Peyer's patch (tissue), 4 donors: ENCODE data around the gene ONECUT3. TPM values are rescaled to one million over a fixed set of nuclear protein-coding genes. Genes with fewer than 3 reads are reported as not detected.

ENCODE experiments used
- DNase-seq, 3 donors: peaks; one replicate each; pipeline ENCODE4 v3.0.0-alpha.2; 2017 to 2019
- H3K27ac ChIP-seq, 4 donors: fragments of 200-600 bp; sonication (generic); one replicate each; pipeline ENCODE4 v1.5.1; 2016 to 2019
- H3K27me3 ChIP-seq, 2 donors: fragments of 200-600 bp; sonication (generic); one replicate each; pipeline ENCODE4 v1.5.1; 2019
- H3K36me3 ChIP-seq, 3 donors: fragments of 200-600 bp; sonication (generic); one replicate each; pipeline ENCODE4 v1.5.1; 2016 to 2019
- H3K4me1 ChIP-seq, 4 donors: fragments of 200-600 bp; sonication (generic); one replicate each; pipeline ENCODE4 v1.5.1; 2016 to 2019
- H3K4me3 ChIP-seq, 4 donors: fragments of 200-600 bp; sonication (generic); 1 replicate in 3 of 4; 2 replicates in 1 of 4; pipeline ENCODE4 v1.5.1; 2016 to 2019; ENCODE audit warnings: mild to moderate bottlenecking in 1 of 4
- H3K9me3 ChIP-seq, 4 donors: fragments of 200-600 bp; sonication (generic); one replicate each; pipeline ENCODE4 v1.5.1; 2016 to 2019; ENCODE audit warnings: mild to moderate bottlenecking in 1 of 4
- POLR2A ChIP-seq, 2 donors: fragments of 450-650 bp; IDR thresholded peaks; one replicate each; pipeline ENCODE4 v1.5.1; 2017; ENCODE audit warnings: antibody characterized with exemption in 2 of 2, mild to moderate bottlenecking in 2 of 2, moderate library complexity in 2 of 2
- total RNA-seq, 4 donors: library from RNA; depleted of rRNA; stranded (reverse); fragments of >200 nt; gene quantifications; one replicate each; pipeline ENCODE4 v1.1.0, GENCODE V29; 2016
- TF ChIP-seq, protein P1 (sequence below), 6 experiments: fragments of 450-650 bp in 4 of 6; fragments of 200-600 bp in 2 of 6; sonication (generic) in 1 of 6; IDR thresholded peaks; one replicate each; pipeline ENCODE4 v1.5.1; 2017 to 2019; ENCODE audit warnings: antibody characterized with exemption in 6 of 6, mild to moderate bottlenecking in 3 of 6, moderate library complexity in 1 of 6

Gene ONECUT3
- total RNA-seq, 4 donors from 2014 or later = 0.27 to 0.28 TPM; not detected in 2

GRCh38 chr19:1816530-1817298 is 63.4 kb downstream of the ONECUT3 start:
- peaks cover 3 to 15% (median 11%) of the 10 kb centered on the region in 4 donors for H3K4me1 ChIP-seq
- TF ChIP-seq, protein P1, sequence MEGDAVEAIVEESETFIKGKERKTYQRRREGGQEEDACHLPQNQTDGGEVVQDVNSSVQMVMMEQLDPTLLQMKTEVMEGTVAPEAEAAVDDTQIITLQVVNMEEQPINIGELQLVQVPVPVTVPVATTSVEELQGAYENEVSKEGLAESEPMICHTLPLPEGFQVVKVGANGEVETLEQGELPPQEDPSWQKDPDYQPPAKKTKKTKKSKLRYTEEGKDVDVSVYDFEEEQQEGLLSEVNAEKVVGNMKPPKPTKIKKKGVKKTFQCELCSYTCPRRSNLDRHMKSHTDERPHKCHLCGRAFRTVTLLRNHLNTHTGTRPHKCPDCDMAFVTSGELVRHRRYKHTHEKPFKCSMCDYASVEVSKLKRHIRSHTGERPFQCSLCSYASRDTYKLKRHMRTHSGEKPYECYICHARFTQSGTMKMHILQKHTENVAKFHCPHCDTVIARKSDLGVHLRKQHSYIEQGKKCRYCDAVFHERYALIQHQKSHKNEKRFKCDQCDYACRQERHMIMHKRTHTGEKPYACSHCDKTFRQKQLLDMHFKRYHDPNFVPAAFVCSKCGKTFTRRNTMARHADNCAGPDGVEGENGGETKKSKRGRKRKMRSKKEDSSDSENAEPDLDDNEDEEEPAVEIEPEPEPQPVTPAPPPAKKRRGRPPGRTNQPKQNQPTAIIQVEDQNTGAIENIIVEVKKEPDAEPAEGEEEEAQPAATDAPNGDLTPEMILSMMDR (IDR thresholded peaks at IDR 0.05) = no peak
- TF ChIP-seq POLR2A (IDR thresholded peaks at IDR 0.05) = no peak
- H3K9me3 ChIP-seq = no peaks in the 10 kb centered on the region
- no peak overlapping the region for H3K27ac ChIP-seq
- no peak for DNase-seq
- no peaks in the 10 kb centered on the region for H3K27me3 ChIP-seq
- peaks cover 0 to 73% (median 0%) of the 10 kb centered on the region in 3 donors for H3K36me3 ChIP-seq
- no peak overlapping the region for H3K4me3 ChIP-seq

DNA sequence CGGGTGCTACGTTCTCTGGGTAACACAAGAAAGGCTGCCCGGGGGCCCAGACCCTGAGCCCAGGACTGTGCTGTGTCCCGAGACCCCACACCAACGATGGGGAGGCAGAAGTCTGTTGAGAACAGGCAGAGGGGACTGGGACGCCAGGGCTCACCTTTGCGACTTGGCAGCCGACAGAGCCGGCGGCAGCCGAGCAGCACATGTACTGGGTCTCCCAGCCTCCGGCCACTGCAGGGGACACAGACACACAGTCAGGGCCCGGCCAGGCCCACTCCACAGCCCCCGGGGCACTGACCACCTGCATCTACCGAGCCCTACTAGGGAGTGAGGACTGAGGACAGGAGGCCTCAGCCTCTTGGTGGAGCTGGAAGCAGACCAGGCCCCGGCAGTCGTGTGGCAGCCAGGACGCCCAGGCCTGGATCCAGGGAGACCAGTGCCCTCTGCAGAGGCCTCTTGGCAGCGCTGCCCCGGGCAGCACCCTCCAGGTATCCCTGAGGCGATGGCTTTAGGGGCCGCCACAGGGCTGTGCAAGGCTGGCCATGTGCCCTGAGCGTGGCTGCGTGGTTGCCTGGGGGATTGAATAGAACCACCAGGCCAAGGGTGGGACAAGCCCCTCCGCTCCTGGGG is 64.4 kb downstream of the ONECUT3 start:
- H3K27ac ChIP-seq = no peak overlapping the region

GRCh38 chr19:1818549-1819195 is 65.4 kb downstream of the ONECUT3 start:
- Histone ChIP-seq H3K27ac (no peak overlapping the region), H3K36me3 (peaks cover 0 to 92% (median 0%) of the 10 kb centered on the region in 3 donors), H3K4me3 (no peak overlapping the region), H3K27me3 (no peaks in the 10 kb centered on the region), H3K9me3 (no peaks in the 10 kb centered on the region), H3K4me1 (peaks cover 0 to under 1% (median 0%) of the 10 kb centered on the region in 4 donors)
- DNase-seq = no peak
- TF ChIP-seq, protein P1 (IDR thresholded peaks at IDR 0.05) = no peak
- TF ChIP-seq POLR2A (IDR thresholded peaks at IDR 0.05) = no peak

More for the DNA sequence above, 64.4 kb downstream of the ONECUT3 start:
- H3K27me3 ChIP-seq = no peaks in the 10 kb centered on the region
- peaks cover 0 to 10% (median 6%) of the 10 kb centered on the region in 4 donors for H3K4me1 ChIP-seq
- TF ChIP-seq, protein P1 (IDR thresholded peaks at IDR 0.05) = no peak
- H3K4me3 ChIP-seq = no peak overlapping the region
- no peak for DNase-seq
- no peaks in the 10 kb centered on the region for H3K9me3 ChIP-seq
- H3K36me3 ChIP-seq = peaks cover 0 to 82% (median 0%) of the 10 kb centered on the region in 3 donors

DNA sequence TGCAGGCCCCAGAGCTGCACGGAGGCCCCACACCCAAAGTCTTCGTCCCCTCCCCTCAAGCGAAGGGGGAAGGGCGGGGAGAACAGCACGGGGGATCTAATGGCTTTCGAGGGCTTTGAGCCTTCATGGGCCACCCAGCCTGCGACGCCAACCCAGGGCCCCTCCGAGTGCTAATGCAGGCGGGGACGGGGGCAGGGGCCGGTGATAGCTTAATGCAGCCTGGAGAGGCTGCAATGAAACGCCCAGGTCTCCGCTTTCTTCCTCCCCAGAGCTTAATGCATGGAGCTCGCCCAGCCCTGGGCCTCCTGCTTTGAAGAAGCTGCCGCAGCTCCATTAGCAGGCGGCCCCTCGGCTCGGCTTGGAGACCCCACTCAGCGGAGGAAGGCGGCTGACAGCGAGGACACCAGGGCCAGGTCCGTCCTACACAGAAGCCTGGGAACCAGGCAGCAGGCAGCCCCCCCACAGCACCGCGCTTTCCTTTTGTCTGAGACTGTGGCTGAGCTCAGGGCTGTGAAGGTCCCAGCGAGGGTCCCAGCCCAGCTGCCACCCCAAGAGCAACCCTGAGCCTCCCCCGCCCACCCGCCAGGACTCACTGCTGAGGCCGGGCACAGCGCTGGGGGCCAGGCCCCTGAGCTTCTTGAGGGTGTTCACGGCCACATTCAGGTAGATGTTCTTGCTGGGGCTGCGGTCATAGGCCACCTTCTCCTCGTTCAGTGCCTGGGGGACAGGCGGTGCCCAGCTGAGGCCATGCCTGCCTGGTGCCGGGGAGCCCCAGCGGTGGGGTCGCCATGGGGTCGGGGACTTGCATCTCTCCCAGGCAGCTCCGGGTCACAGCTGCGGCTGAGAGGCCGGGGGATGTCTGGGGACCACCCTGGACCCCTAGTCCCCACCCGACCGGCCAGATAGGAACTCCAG is 66.3 kb downstream of the ONECUT3 start:
- H3K27me3 ChIP-seq = no peaks in the 10 kb centered on the region
- H3K27ac ChIP-seq = no peak overlapping the region
- H3K4me1 ChIP-seq = no peaks in the 10 kb centered on the region
- DNase-seq = no peak
- TF ChIP-seq POLR2A (IDR thresholded peaks at IDR 0.05) = no peak
- TF ChIP-seq, protein P1 (IDR thresholded peaks at IDR 0.05) = no peak
- H3K36me3 ChIP-seq = peaks cover 0 to 100% (median 0%) of the 10 kb centered on the region in 3 donors
- H3K4me3 ChIP-seq = no peak overlapping the region
- no peaks in the 10 kb centered on the region for H3K9me3 ChIP-seq

DNA sequence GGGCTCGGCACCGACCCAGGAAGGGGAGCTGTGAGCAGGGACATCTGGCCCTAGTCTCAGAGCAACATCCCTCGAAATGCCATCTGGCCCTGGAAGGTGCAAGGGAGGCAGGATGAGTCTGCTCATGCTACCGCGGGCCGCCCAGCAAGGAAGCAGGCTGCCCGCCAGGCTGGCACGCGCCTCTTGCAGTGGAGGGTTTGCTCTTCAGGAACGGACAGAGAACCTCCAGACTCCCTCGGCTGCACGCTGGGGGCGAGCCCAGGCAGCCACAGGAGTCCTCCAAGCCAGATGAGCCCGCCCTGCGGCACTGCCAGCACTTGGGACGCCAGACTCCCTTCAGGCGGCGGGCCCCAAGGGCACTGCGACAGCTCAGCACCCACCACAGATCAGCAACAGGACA is 68.9 kb downstream of the ONECUT3 start:
- peaks cover 0 to 14% (median 7%) of the 10 kb centered on the region in 4 donors for H3K4me1 ChIP-seq
- peaks cover 0 to 88% (median 0%) of the 10 kb centered on the region in 3 donors for H3K36me3 ChIP-seq
- H3K9me3 ChIP-seq = no peaks in the 10 kb centered on the region
- no peak overlapping the region for H3K4me3 ChIP-seq
- no peak overlapping the region for H3K27ac ChIP-seq
- no peaks in the 10 kb centered on the region for H3K27me3 ChIP-seq
- DNase-seq = no peak
- TF ChIP-seq, protein P1 (IDR thresholded peaks at IDR 0.05) = no peak
- no peak for TF ChIP-seq POLR2A (IDR thresholded peaks at IDR 0.05)
